Sigmoid colon (tissue), 7 donors: ENCODE measurements around the gene ECHS1. TPM values are rescaled to one million over a fixed set of nuclear protein-coding genes. Genes with fewer than 3 reads are reported as not detected.

Source experiments
- DNase-seq: peaks from one replicate; pipeline ENCODE4 v3.0.0-alpha.2; 2019
- H3K27ac ChIP-seq, 4 donors: fragments of 200-600 bp; sonication (generic); one replicate each; pipeline ENCODE4 v1.5.1; 2016 to 2019; ENCODE audit warnings: mild to moderate bottlenecking in 1 of 4
- H3K27me3 ChIP-seq, 3 donors: fragments of 200-600 bp; sonication (generic); one replicate each; pipeline ENCODE4 v1.5.1; 2019; ENCODE audit warnings: mild to moderate bottlenecking in 1 of 3
- H3K36me3 ChIP-seq, 4 donors: fragments of 200-600 bp; sonication (generic); one replicate each; pipeline ENCODE4 v1.5.1; 2016 to 2019
- H3K4me1 ChIP-seq, 4 donors: fragments of 200-600 bp; sonication (generic); one replicate each; pipeline ENCODE4 v1.5.1; 2017 to 2019
- H3K4me3 ChIP-seq, 4 donors: fragments of 200-600 bp; sonication (generic); one replicate each; pipeline ENCODE4 v1.5.1; 2017 to 2019; ENCODE audit warnings: mild to moderate bottlenecking in 2 of 4, moderate library complexity in 1 of 4
- H3K9me3 ChIP-seq, 4 donors: fragments of 200-600 bp in 3 of 4; sonication (generic) in 3 of 4; one replicate each; pipeline versions ENCODE4 v1.5.1 to v1.6.1; 2013 to 2019
- EP300 ChIP-seq, 4 donors: sonication (generic); formaldehyde crosslinking; IDR thresholded peaks; one replicate each; pipeline ENCODE4 v1.6.1; 2017; ENCODE audit warnings: antibody characterized with exemption in 4 of 4
- POLR2A ChIP-seq, 2 donors: fragments of 450-650 bp; IDR thresholded peaks; one replicate each; pipeline ENCODE4 v1.6.1; 2016; ENCODE audit warnings: antibody characterized with exemption in 2 of 2, mild to moderate bottlenecking in 2 of 2, moderate library complexity in 2 of 2
- POLR2AphosphoS5 ChIP-seq, 4 donors: sonication (generic); formaldehyde crosslinking; IDR thresholded peaks; one replicate each; pipeline ENCODE4 v1.6.1; 2017; ENCODE audit warnings: antibody characterized with exemption in 4 of 4
- WGBS, 2 donors: extraction: QIAGEN DNeasy Blood & Tissue Kit; methylation state at CpG; one replicate each; pipeline ENCODE4 v1.1.7; 2013; 5-methylcytosine and 5-hydroxymethylcytosine counted together
- intact Hi-C: fragments of 100-400 bp; cut with DNase I; formaldehyde crosslinking; loops from one replicate; pipeline ENCODE4 v1.15.1; 2023
- polyA plus RNA-seq, 3 donors: library from polyadenylated mRNA; stranded (reverse); fragments of 200-250 nt; gene quantifications; one replicate each; pipeline ENCODE4 v1.2.3, GENCODE V29; 2013
- total RNA-seq, 4 donors: library from RNA; depleted of rRNA; stranded (reverse); fragments of >200 nt; gene quantifications; one replicate each; pipeline ENCODE4 v1.1.0, GENCODE V29; 2016
- TF ChIP-seq, protein P1 (sequence below), 4 experiments: fragments of 450-650 bp in 3 of 4; fragments of 200-600 bp in 1 of 4; IDR thresholded peaks; one replicate each; pipeline ENCODE4 v1.5.1; 2016 to 2019; ENCODE audit warnings: antibody characterized with exemption in 4 of 4, mild to moderate bottlenecking in 3 of 4, moderate library complexity in 2 of 4
- donor health status: healthy with polysubstance abuse.
- donor health status: Bipolar disorder and iron deficiency.
- donor health status: healthy.

Gene ECHS1
- total and polyA plus RNA-seq, 7 donors = 58.6 to 360 (median 87.0) TPM

DNA sequence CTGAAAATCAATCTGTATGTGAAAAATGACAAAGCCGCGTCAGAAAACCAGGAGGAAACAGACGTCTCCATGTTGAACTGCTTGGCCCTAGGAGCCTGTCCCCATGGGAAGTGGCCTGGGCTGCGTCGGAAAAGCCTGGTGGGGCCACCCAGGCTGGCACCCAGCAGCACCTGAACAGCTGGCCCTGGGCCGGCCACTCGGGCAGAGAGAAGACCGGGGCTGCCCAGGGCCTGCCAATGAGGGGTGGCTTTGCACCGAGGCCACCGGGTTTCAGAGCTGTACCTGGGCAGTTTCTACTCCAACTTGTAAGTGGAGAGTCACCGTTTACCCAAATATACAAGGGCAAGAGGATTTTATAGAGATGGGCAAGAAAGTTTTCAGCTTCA is 14.2 kb downstream of the ECHS1 start:
- intact Hi-C loops = no loop called here
- WGBS, 2 donors = 80 to 88% methylated on average over 11 of the region's 11 CpGs
- no peak for DNase-seq
- Histone ChIP-seq H3K9me3 (no peaks in the 10 kb centered on the region), H3K36me3 (peaks cover 0 to 25% (median 8%) of the 10 kb centered on the region in 4 donors), H3K4me3 (no peak overlapping the region), H3K4me1 (peaks cover 0 to 18% (median 16%) of the 10 kb centered on the region in 4 donors), H3K27me3 (peaks cover 3 to 39% (median 26%) of the 10 kb centered on the region in 3 donors), H3K27ac (peak overlapping the region in 2 of 4 donors; percentile 36 to 66)
- no peak for TF ChIP-seq POLR2AphosphoS5 (IDR thresholded peaks at IDR 0.05)
- TF ChIP-seq POLR2A (IDR thresholded peaks at IDR 0.05) = no peak
- TF ChIP-seq EP300 (IDR thresholded peaks at IDR 0.05) = no peak
- TF ChIP-seq, protein P1, sequence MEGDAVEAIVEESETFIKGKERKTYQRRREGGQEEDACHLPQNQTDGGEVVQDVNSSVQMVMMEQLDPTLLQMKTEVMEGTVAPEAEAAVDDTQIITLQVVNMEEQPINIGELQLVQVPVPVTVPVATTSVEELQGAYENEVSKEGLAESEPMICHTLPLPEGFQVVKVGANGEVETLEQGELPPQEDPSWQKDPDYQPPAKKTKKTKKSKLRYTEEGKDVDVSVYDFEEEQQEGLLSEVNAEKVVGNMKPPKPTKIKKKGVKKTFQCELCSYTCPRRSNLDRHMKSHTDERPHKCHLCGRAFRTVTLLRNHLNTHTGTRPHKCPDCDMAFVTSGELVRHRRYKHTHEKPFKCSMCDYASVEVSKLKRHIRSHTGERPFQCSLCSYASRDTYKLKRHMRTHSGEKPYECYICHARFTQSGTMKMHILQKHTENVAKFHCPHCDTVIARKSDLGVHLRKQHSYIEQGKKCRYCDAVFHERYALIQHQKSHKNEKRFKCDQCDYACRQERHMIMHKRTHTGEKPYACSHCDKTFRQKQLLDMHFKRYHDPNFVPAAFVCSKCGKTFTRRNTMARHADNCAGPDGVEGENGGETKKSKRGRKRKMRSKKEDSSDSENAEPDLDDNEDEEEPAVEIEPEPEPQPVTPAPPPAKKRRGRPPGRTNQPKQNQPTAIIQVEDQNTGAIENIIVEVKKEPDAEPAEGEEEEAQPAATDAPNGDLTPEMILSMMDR (IDR thresholded peaks at IDR 0.05) = no peak

DNA sequence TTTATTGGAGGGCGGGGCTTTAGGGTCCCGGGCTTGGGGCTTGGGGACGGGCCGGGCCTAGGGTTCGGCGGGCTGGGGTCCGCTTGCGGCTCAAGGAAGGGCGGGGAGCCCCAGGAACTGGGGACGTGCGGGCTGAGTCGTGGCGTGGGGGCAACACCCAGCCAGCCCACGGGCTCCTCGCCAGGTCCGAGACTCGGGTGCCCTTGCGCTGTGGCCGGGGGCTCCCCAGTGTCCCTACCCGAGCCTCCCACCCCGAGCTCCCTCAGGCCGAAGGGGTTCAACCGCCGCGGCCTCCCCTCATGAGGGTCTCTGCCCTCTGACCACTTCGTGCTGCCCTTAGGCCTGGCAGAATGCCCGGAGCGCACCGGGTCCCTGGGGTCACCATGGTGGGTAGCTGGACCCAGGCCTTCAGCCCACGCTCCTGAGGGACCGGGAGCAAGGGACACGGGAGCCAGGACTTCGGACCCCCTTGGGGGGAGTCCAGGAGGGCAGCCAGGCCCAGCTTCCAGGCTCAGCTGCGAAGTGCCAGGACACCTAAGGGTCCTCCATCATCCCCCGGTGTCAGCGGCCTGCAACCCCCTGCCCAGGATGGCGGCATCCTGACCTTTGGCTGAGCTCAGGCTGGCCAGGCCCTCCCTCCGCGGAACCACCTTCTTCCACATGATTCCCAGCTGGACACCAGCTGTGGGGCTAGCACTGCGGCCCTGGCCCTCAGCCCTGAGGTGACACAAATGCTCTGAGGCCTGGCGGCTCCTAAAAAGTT is 14.8 kb downstream of the ECHS1 start:
- H3K4me1 ChIP-seq = peaks cover 0 to 18% (median 16%) of the 10 kb centered on the region in 4 donors
- DNase-seq = peak; percentile 81
- 83 to 85% methylated on average over 41 of the region's 41 CpGs for WGBS, 2 donors
- peak overlapping the region in 3 of 4 donors; percentile 31 to 66 (median 36) for H3K27ac ChIP-seq
- no peaks in the 10 kb centered on the region for H3K9me3 ChIP-seq
- peaks cover 0 to 21% (median 8%) of the 10 kb centered on the region in 4 donors for H3K36me3 ChIP-seq
- peaks cover 3 to 43% (median 26%) of the 10 kb centered on the region in 3 donors for H3K27me3 ChIP-seq
- intact Hi-C loops = no loop called here
- TF ChIP-seq EP300 (IDR thresholded peaks at IDR 0.05) = no peak
- TF ChIP-seq POLR2AphosphoS5 (IDR thresholded peaks at IDR 0.05) = peak in 1 of 4 donors; percentile 8
- no peak for TF ChIP-seq POLR2A (IDR thresholded peaks at IDR 0.05)
- TF ChIP-seq, protein P1 (IDR thresholded peaks at IDR 0.05) = no peak
- H3K4me3 ChIP-seq = peak overlapping the region in 2 of 4 donors; percentile 37 to 62

DNA sequence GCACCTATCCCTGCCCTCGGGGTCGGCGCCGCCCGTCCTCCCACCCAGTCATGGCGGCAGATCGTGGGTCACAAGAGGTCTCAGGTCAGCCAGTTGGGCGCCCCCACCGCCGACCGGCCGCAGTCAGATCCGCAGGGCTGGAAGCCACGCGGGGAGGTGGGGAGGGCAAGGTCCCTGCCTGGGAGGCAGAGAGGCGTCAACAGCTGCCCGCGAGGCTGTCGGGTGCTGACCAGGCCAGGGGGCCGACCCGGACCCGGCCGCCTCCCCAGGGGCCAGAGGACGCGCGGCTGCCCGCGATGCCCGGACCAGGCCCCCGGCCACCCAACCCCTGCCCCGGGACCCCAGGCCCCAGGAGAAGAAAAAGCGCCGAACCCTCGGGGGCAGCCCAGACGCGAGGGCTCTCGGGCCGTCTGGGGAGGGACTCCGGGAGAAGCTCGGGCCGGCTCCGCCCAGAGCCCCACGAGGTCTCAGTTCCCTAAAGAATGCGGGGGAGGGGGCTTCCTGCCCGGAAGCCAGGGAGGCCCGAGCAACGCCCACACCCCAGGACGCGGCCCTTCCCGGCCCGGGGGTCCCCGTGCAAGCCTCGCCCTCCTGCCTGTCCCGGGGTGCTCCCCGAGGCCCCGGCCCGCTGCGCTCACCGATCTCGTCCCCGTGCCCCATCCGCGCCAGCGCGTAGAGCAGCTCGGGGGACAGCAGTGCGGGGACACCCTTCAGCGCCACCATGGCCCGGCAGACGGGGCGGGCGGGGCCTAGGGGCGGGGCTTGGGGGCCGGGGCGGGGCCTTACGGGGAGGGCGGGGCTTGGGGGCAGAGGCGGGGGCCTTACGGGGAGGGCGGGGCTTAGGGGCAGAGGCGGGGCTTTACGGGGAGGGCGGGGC is 15.6 kb downstream of the ECHS1 start, which contains the start of gene FUOM:
TSS of gene FUOM (minus strand) at position 735 of the 877 bp plus-strand sequence. CDS start at position 723, 12 bp downstream.
- peaks cover 0 to 18% (median 16%) of the 10 kb centered on the region in 4 donors for H3K4me1 ChIP-seq
- peak within 1 kb of the TSS; percentile 36 to 66 (median 52) for H3K27ac ChIP-seq
- intact Hi-C loops = no loop called here
- H3K9me3 ChIP-seq = no peaks in the 10 kb centered on the region
- H3K27me3 ChIP-seq = peaks cover 3 to 43% (median 26%) of the 10 kb centered on the region in 3 donors
- WGBS, 2 donors = 1 to 2% methylated on average over 83 of the region's 83 CpGs
- H3K36me3 ChIP-seq = peaks cover 0 to 12% (median 5%) of the 10 kb centered on the region in 4 donors
- H3K4me3 ChIP-seq = peak within 1 kb of the TSS; percentile 37 to 62 (median 57)
- TF ChIP-seq EP300 (IDR thresholded peaks at IDR 0.05) (no peak), POLR2A (IDR thresholded peaks at IDR 0.05) (no peak), POLR2AphosphoS5 (IDR thresholded peaks at IDR 0.05) (peak in 3 of 4 donors; percentile 7 to 46 (median 39))
- TF ChIP-seq, protein P1 (IDR thresholded peaks at IDR 0.05) = no peak
- no peak for DNase-seq

DNA sequence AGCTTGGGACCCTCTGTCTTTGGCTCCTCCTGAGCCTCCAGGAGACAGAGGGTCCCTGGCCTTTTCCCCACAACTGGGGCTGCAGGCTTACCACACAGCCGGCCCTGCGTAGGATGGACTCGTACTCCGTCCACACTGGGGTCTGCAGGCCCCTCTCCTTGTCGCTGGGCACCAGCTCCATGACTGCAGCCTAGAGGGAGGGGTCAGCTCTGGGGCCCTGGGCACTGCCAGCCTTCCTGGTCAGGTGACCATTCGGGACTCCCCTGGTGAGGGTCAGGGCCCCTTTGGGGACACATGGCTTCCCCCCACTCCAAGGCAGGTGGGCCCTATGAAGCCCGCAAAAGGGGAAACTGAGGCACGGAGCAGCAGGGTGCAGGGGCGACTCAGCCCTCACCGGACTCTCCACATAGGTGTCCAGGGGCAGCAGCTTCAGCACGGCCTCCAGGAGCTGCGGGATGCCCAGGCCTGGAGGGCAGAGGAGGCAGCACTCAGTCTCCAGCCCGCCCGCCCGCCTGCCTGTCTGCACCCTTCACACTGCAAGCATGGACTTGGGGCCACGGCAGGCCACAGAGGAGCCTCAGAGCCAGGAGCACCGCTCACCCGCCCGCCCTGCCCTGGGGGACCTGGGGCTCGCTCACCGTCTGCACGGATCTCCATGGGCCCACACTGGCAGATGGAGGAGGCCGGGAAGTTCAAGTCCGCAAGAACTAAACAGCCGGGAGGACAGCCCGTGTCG is 16.4 kb downstream of the ECHS1 start:
- Histone ChIP-seq H3K4me1 (peaks cover 0 to 18% (median 16%) of the 10 kb centered on the region in 4 donors), H3K9me3 (no peaks in the 10 kb centered on the region), H3K27me3 (peaks cover 3 to 46% (median 26%) of the 10 kb centered on the region in 3 donors), H3K27ac (no peak overlapping the region), H3K4me3 (peak overlapping the region; percentile 37 to 62 (median 57)), H3K36me3 (peaks cover 0 to 4% (median 0%) of the 10 kb centered on the region in 4 donors)
- intact Hi-C loops = no loop called here
- 45 to 53% methylated on average over 27 of the region's 27 CpGs for WGBS, 2 donors
- TF ChIP-seq EP300 (IDR thresholded peaks at IDR 0.05) = no peak
- no peak for TF ChIP-seq POLR2A (IDR thresholded peaks at IDR 0.05)
- TF ChIP-seq, protein P1 (IDR thresholded peaks at IDR 0.05) = no peak
- no peak for TF ChIP-seq POLR2AphosphoS5 (IDR thresholded peaks at IDR 0.05)
- DNase-seq = no peak
